Femur (tissue), 1 donor: ENCODE measurements around the gene SLC9A5.

Experiments used
- DNase-seq: peaks from one replicate; pipeline ENCODE4 v3.0.0-alpha.2; 2017

The SLC9A5 gene

GRCh38 chr16:67257486-67258160 lies 8.8 kb downstream of the SLC9A5 start:
- DNase-seq = no peak

DNA sequence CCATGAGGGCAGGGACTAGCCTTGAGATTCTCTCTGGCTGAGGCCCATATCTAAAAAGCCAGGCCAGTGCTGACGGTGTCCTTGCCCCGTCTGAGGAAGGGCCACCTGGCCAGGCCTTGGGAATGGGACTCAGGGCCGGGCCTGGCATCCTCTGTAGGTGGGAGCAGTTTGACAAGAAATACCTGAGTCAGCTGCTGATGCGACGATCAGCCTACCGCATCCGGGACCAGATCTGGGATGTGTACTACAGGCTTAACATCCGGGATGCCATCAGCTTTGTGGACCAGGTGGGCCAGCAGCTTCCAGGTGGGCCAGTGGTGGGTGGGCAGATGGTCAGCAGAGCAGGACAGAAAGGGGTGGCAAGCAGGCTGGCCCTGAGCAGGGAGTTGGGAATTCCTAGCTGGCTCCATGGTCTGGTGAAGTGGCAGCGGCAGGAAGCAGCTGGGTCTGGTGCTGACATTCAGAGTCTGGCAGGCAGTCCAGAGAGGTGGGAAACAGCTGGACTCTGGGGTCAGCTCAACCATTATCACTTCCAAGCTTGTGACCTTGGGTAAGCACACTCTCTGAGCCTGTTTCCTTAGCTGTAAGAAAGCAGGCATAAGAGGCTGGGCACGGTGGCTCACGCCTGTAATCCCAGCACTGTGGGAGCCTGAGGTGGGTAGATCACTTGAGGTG lies 9.5 kb downstream of the SLC9A5 start:
- DNase-seq = no peak

DNA sequence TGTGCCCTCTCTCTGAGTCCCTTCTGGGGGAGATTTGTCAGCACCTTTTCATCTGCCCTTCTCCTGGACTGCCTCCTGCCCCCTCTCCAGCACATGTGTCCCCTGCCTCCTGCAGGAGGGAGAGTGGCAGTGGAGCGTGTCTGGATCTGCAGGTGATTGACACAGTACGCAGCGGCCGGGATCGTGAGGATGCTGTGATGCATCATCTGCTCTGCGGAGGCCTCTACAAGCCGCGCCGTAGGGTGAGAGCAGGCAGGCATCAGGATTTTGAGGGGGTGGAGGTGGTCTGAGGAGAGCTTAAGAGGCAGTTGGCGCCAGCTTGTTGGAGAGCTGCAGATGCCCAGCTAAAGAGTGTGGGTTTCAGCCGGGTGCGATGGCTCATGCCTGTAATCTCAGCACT lies 10.9 kb downstream of the SLC9A5 start:
- DNase-seq = no peak

DNA sequence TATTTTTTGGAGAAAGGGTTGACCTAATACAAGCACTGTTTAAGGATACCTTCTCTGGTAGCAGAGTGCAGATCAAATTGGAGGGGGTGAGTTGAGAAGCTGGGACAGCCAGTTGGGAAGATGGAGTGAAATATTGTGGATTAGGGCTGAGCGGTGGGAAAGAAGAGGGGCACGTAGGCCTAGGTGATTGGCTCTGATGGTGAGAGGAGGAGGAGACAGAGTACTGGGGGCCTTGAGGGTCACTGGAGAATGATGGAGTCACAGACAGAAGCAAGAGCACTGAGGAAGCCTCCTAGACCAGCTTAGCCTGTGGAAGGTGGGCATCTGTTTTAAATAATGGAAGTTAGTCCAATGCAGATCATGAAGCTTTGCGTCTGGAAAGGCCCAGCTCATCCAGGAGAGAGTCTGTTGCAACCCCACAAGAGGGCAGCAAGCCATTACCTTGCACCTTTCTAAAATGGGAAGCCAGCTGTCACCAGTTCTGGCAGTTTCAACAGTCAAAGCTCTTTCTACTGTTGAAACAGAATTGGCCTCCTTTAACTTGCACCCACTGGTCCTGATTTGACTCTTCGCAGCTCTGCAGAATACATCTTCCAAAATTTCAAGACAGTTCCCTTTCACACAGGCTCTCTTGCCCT lies 11.8 kb downstream of the SLC9A5 start:
- DNase-seq = no peak

DNA sequence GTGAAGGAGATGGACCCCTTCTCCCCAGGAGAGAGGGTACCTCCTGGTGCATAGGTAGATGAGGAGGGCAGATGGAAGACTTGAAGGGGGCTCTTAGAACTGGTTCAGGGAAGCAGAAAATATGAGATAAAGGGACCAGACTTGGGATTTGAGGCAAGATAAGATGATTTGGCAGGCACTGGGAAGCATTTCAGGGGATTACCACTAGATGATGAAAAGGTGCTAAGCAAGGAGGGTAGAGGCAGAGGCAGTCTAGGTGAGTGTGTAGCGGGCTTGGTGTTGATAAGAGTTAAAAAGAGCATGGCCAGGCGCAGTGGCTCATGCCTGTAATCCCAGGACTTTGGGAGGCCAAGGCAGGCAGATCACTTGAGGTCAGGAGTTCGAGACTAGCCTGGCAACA lies 14.4 kb downstream of the SLC9A5 start:
- DNase-seq = no peak

DNA sequence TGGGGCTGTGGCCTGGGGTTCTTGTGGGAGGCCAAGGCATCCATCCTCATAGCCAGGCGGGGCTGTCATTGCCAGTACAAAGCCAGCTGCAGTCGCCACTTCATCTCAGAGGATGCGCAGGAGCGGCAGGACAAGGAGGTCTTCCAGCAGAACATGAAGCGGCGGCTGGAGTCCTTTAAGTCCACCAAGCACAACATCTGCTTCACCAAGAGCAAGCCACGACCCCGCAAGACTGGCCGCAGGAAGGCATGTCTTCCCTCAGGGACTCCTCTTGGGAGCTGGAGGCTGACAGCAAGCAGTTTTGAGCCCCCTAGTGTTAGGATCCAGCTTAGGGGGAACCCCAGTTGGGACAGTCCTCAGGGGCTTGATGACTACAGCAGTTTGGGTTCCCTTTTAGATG lies 15.5 kb downstream of the SLC9A5 start:
- DNase-seq = no peak

DNA sequence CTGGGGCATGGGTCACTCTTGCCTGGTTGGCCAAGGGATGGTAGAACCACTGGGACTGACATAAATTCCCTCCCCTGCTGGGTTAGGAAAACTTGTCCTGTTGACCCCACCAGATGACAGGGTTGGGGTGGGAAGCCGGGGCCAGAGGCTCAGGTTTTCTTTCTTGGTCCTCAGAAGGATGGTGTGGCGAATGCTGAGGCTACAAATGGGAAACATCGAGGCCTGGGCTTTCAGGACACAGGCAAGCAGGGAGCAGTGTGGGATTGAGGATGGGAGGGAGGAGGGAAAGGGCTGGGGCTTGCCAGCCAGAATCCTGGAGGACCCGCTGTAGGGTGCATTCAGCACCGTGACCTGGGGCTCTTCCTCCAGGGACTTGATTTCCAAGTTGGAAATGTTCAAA lies 16.1 kb downstream of the SLC9A5 start:
- DNase-seq = no peak

- no peak for DNase-seq
Observed at GRCh38 chr16:67265834-67266233, 17.1 kb downstream of the SLC9A5 start.

DNA sequence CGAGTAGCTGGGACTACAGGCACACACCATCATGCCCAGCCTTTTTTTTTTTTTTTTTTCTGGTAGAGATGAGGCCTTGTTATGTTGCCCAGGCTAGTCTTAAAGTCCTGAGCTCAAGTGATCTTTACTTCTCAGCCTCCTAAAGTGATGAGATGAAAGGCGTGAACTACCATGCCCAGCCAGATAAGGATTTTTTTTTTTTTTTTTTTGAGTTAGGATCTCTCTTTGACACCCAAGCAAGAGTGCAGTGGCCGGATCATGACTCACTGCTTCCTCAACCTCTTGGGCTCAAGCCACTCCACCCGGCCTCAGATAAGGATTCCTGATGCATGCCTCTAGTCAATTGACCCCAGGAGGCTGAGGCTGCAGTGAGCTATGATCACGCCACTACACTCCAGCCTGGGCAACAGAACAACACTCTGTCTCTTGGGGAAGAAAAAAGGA lies 19.4 kb downstream of the SLC9A5 start:
- DNase-seq = no peak

- no peak for DNase-seq
Observed at GRCh38 chr16:67269766-67270165, 21.0 kb downstream of the SLC9A5 start.

GRCh38 chr16:67270931-67271338 lies 22.2 kb downstream of the SLC9A5 start:
- no peak for DNase-seq

DNA sequence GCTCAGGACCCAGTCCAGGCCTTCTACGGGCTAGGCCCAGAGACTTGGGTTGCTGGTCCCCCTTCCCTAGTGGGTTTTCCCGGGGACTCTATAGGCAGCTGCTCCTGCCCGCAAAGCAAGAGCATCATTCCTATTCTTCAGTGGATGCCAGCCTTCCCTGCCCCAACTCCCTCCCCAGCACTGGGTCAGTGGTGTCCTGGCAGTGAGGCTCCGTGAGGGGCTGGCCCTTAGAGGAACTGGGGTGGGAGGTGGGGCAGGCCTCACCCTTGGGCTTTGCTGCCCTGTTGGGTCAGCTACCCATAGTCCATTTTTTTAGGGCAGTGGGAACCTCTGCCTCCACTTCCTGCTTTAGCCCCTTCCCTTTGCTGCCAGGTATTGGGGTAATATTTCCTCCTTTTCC lies 22.7 kb downstream of the SLC9A5 start:
- DNase-seq = no peak

- DNase-seq = no peak
Observed at GRCh38 chr16:67275321-67275720, 26.5 kb downstream of the SLC9A5 start.

- DNase-seq = peak; percentile 80
Observed at GRCh38 chr16:67277294-67277998, 28.7 kb downstream of the SLC9A5 start.

DNA sequence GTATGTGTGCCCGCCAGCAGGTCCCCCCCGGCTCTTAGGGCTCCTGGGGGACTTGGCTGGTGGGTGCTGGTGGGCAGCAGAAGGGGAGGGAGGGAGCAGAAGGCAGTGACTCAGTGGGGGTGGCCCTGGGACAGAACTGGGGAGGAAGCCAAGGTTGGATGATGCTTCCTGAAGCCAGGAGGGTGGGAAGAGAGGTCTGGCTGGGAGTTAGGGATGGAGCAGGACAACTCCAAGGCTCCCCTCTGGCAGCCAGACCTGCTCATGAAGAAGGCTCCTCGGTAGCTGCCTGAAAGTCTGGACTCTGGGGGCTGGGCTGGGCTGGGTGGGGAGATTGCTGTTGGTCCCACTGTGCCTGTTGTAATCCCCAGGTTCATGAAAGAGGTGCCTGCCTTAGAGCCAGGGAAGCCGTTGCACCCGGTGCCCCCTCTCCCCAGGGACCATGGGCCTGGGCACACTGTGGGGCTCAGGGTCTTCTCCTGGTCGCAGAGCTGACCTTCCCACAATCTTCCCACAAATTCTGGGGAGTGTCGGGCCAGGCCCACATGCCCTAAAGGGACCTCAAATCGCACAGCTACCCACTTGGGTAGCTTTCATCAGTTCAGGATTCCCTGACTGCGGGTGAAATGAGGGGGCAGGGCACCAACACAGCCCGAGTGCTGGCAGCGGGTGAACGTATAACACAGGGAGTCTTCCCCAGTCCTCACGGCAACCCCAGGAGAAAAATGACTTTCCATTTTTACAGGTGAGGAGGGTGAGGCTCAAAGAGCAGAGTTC lies 29.4 kb downstream of the SLC9A5 start:
- peak; percentile 41 for DNase-seq

DNA sequence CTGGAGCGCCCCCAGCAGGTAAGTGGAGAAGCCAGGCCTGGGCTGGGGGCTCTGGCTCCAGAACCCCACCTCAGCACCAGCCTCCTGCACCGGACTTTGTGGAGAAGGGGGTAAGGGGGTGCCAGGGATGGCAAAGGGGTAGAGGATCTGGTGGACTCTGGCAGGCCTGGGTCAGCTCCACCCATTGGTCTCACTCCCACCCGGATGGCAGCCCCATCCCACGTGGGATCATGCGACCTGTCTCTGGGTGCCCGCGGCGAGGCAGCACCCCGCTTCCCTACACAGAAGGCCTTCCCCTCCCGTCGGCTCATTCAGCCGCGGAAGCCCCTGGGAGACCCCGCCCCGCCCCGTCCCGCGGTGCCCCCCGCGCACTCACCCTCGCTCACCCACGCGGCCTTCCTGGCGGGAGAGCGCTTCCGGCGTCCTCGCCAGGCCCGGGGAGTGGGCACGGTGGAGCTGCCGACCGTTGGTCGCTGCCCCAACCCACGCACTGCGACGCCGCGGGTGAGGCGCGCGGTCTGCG lies 30.1 kb downstream of the SLC9A5 start:
- peak; percentile 45 for DNase-seq

GRCh38 chr16:67279296-67280089 lies 30.7 kb downstream of the SLC9A5 start, which contains the start of gene PLEKHG4:
TSS of gene PLEKHG4 (plus strand) at chr16:67279532. CDS start at chr16:67280045, 513 bp downstream.
- DNase-seq = peak; percentile 85

- no peak for DNase-seq
Observed at GRCh38 chr16:67280090-67281015, 31.6 kb downstream of the SLC9A5 start.

- DNase-seq = no peak
Observed at GRCh38 chr16:67281536-67282446, 33.0 kb downstream of the SLC9A5 start.
